GM19193 (cell line): ENCODE data around the gene FANCM.

Experiments used
- POLR2A ChIP-seq: IDR thresholded peaks from 4 replicates; pipeline ENCODE4 v1.6.1; 2011; ENCODE audit not compliant: insufficient read depth, insufficient read length; ENCODE audit errors: extremely low read depth

Gene FANCM

DNA sequence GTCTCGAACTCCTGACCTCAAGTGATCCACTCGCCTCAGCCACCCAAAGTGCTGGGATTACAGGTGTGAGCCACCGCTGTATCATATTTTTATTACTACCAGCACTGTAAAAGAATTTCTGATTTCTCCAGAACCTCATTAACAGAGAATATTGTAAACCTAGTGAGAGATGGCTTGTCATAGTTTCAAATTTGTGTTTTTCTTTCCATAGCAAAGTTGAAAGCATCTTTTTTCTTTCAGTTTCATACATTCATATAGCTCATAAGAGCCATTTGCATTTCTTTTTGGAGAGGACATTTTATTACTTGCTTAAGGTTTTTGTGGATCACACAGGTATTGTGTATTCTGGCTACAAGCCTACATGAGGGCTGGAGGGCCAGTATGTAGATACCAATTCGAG, 59.2 kb downstream of the FANCM start:
- TF ChIP-seq POLR2A, result no peak

DNA sequence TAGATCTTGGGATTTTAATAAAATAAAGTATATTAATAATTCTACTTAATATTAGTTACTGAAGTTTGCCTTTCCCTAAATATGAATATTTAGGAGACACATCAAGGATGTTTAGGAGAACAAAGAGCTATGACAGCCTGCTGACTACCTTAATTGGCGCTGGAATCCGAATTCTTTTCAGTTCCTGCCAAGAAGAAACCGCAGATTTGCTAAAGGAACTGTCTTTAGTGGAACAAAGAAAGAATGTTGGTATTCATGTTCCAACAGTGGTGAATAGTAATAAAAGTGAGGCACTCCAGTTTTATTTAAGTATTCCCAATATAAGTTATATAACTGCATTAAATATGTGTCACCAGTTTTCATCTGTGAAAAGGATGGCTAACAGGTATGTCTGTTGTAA, 62.8 kb downstream of the FANCM start:
- TF ChIP-seq POLR2A, result no peak

DNA sequence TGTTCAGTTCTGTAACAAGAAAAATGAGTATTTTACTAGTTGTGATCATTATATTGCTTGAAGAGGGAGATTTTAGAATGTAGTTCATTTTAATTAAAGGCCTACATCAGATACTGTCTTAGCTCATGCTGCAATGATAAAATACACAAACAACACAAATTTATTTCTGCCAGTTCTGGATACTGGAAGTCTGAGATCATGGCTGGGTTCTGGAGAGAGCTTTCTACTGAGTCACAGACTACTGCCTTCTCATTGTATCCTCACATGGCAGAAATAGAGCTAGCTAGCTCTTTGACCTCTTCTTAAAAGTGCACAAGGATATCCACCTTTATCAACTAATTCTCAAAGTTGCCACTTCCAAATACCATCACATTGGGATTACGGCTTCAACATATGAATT, 63.5 kb downstream of the FANCM start:
- no peak for TF ChIP-seq POLR2A

DNA sequence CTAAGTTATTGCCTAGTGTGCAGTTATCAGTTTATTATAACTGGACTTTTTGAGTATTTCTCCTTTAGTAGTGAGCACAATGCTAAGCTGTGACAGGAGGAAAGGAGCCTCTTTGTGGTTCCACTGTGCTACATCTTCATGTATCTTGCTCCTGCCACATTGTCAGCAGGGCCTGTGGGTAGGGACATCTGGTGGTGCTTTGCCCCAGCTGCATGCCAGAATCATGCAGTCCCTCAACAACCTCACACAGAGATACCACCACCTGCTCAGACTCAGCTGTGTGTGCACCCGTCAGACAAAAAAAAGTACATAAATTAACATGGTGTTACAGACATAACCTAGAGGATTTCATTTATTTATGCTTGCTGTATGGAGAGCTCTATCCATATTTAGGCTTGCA, 66.2 kb downstream of the FANCM start:
- no peak for TF ChIP-seq POLR2A

DNA sequence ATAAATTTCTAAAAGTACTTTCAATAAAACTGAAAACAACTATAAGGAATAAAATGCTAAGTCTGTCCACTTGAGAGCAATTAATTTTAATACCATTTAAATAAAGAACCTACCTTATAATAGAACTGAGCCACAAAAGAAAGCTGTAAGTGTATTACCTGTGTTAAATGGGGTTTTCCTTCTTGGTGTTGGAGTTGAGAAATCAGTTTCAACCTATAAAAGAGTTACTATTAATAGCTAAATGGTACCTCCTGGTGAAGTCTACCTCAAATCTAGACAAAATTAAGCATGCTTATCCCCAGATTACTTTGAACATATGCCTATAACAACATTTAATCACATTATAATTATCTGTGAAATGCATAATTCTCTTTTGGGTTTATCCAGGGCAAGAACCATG, 68.5 kb downstream of the FANCM start:
- no peak for TF ChIP-seq POLR2A

DNA sequence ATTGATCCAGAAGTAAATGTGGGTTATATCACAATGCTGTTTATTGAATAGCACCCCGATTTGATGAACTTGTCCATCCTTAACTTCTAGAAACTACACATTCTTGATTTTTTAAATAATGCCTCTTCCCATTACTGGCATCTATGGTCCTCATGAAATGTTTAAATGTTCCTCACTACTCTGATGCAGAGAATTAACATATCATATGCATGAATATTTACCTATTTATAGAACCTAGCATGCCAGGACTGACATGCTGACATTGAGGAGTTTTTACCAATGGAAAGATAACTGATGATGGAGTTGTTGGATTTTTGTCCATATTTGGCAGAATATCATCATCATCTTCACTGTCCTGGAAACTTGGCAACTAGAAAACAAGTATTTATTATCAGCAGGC, 74.4 kb downstream of the FANCM start:
- TF ChIP-seq POLR2A, result no peak

DNA sequence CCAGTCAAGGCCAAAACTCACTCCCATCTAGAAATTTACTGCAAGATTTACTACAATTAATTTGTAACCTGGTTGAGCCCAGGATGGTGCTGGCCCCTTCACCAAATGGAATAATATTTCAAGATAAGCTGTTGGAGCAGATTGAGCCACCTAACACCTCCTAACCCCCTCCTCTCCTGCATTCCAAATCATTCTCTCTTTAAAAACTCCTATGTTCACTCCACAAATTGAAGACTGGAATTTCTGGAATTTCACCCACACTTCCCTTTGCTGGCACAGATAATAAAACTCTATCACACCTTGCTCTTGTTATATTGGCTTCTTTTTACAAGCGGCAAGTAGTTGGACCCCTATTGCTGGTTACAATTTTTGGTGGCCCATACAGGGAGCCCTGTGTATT, 75.6 kb downstream of the FANCM start:
- no peak for TF ChIP-seq POLR2A

DNA sequence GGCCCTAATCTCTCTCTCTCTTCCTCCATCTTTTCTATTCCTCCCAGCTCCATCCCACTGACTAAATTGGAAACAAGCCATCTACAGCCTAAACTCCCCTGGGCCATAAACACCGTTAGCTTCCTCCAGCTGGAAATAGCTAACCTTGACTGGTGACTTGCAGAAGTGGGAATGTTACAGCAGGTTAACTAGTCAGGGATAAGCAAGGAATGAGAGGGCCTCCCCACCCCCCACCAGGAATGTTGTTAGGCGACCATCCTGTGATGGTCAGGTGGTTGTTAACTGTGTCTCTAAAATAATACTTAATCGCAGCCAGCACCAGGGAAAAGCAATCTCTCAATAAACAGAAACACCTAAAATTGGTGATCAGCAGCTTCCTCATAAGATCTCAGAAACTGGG, 76.5 kb downstream of the FANCM start:
- TF ChIP-seq POLR2A, result no peak

DNA sequence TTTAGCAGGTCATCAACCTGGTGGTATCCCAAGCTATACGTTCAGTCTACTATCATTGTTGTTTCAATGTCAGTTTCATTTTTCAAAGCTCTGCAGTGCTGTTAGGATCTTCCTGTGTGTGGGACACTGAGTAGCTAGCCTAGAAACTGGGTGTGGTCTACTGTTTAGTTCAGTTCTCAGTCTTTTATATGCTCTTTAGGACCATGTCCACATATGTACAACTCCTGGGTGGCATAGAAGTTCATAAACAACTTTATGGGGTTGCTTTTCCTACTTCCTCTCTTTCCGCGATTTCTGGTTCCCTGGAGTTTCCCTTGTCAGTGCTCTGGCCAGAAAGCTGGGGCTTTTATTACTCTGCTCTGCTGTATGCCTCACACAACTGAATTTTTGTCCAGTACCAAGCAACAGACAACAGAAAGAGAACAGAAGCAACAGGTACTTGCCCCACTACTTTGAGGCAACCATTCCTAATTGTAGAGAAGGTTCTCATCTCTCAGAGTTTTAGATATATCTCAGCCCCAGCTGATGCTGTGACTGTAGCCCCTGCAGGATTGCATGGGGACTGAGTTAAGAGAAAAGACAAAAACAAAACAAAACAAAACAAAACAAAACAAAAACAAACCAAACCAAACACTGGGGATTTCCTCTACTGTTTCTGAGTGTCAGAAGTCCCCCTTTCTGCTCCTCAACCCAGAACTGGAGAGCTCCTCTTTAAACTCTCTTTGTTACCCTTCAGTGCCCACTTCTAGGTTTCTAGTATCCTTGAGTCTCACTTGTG, 86.9 kb downstream of the FANCM start:
- TF ChIP-seq POLR2A, result no peak

DNA sequence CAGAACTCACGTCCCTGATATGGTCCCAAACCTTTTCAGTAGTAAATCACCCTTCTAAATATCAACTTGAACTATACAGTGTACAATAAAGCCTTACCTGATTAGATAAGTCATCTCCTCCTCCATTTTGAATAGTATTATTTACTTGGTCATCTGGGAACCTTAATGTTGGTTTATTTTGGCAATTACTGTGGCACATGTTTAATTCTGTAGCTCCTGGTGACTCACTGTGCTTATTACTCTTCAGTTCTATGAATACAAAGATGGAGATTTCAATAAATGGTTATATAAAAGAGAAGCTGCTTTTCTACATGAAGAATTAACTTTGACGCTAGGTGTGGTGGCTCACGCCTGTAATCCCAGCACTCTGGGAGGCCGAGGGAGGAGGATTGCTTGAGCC, 91.8 kb downstream of the FANCM start:
- no peak for TF ChIP-seq POLR2A

DNA sequence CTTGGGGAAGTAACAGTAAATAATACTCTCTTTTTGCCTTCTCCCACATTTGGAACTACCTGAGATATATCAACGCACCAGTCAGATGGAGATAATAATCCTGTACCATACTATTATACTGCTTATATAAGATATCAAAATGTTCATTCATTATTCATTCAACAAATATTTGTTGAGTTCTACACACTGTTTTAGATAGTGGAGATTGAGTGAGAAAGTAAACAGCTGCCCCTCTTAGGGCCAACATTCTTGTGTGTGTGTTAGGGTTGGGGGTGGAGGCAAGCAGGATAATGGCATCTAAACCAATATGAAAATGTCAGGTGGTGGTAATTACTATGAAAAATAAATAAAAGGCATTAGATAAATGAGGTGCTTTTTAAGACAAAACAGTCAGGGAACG, 103.3 kb downstream of the FANCM start:
- TF ChIP-seq POLR2A, result no peak

DNA sequence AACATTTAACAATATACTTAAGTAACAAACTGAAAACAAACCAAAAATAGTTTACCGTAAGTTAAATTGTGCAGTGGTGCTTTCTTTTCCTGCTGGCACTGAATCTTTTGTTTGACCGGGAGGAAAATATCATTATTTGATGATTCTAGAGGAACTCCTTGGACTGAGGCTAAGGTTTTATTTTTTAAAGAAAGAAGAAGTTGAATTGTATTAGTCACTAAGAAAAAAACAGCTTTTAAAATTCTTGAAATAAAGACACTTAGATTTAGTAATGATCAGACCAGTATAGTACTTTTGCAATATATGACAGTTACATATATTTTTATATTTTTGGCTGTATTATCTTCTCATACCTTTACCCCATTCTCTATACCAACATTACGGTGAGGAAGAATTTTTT, 107.0 kb downstream of the FANCM start:
- TF ChIP-seq POLR2A, result no peak

DNA sequence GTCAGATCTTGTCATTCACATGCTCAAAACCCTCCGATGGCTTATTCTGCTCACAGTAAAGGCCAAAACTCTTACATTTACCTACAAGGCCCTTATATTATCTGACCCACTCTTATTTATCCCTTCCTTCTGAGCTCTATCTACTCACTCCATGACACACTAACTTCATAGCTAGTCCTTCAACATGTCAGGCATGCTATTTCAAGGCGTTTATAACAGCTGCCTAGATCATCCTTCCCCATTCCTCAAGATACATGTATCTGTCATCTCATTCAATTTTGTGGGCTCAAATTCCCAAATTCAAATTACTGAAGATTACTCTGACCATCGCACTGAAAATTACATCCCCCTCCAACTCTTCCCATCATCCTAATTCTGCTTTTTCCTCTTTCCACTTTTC, 110.4 kb downstream of the FANCM start:
- TF ChIP-seq POLR2A, result no peak

DNA sequence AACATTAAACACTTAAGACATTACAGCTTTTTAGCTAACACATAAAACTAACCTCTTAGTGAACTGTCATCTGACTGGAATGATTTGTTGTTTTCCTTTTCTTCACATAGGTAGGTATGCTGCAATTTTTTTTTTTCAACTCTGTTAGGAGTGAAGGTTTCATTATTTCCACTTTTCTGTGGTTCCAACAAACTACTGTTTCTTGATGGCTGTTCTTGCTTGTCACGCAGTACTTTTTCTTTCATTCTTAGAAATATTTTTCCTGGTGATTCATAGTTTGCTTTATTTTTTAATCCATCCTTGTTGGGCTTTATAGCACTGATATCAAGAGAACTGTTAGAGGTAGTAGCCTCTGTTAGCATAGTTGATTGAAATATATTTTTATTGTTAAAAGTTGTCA, 111.0 kb downstream of the FANCM start:
- no peak for TF ChIP-seq POLR2A

DNA sequence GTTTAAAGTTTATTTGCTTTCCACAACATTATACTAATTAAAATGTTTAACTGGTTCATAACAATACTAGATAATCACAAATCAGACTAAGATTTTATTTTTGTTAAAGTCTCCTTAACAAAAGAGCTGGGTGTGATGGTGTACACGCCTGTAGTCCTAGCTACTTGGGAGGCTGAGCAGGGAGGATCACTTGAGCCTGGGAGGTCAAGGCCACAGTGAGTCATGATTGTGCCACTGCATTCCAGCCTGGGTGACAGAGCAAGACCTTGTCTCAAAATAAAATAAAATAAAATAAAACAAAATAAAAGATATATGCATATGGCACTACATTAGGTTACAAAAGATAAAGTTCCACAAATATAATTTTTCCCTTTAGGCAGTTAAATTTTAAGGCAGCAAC, 111.7 kb downstream of the FANCM start:
- no peak for TF ChIP-seq POLR2A

DNA sequence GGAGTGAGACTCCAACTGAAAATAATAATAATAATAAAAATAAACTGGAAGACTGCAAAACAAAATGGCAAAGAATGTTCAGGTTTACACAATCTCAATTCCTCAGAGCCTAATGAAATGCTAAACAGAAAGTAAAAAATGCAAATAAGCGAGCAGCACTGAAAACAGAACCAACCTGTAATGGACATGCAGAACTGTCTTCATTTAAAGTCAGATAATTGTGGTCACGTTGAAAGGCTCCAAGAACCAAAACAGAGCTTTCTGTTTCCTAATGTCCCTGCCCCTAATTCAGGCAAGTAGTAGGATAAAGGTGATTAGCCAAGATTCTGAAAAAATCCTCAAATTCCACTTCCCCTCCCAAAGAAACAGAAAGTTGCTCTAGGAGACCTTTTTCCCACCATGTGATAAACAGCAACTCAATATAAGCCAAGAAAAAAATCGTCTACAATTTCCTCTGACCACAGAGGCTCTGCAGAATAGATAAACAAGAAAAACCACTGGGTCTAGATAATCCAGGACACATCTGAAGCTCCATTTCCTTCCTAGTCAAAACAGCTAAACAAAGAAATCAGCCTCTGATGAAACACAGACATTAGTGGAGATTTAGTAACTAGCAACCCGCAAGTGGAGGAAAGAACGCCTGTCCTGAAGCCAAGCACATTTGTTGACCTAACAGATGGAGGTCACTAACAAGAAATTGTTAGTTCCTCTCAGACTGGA, 114.3 kb downstream of the FANCM start:
- no peak for TF ChIP-seq POLR2A
